Body of pancreas (tissue), 4 donors: ENCODE data around the gene SAG.

Experiments used
- CTCF ChIP-seq, 7 experiments: fragments of 450-650 bp in 4 of 7; fragments of 200-600 bp in 3 of 7; sonication (generic) in 3 of 7; IDR thresholded peaks; one replicate each; pipeline ENCODE4 v1.5.1; 2016 to 2019; ENCODE audit warnings: antibody characterized with exemption in 7 of 7
- POLR2A ChIP-seq, 3 donors: fragments of 450-650 bp; IDR thresholded peaks; one replicate each; pipeline ENCODE4 v1.6.1; 2016; ENCODE audit warnings: antibody characterized with exemption in 3 of 3, mild to moderate bottlenecking in 2 of 3

DNA sequence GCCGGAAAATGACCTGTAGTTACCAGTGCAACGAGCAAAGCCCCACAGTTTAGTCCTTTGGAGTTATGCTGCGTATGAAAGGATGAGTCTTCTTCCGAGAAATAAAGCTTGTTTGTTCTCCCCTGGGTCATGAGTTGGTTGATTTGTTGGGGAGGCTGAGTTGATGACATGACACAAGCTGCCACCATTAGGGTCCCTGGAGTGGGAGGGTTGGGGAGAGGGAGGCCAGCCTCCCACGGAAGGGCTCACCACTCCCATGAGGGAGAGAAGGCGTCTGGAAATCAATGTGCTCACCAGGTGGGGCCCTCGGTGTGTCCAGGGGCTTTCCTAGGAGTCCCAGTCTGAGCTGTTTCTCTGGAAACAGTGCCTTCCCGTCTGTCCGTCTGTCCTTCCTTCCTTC is 39.3 kb downstream of the SAG start:
- TF ChIP-seq CTCF (IDR thresholded peaks at IDR 0.05) (no peak), POLR2A (IDR thresholded peaks at IDR 0.05) (no peak)
